Ammon's horn (tissue), 1 donor: ENCODE measurements around the gene ANKRD34A.

Experiments used
- DNase-seq: peaks from one replicate; pipeline ENCODE4 v3.0.0-alpha.2; 2016; ENCODE audit warnings: low spot score

The ANKRD34A gene

GRCh38 chr1:145965119-145965744 is 857 bp upstream of the ANKRD34A start:
- DNase-seq = no peak

DNA sequence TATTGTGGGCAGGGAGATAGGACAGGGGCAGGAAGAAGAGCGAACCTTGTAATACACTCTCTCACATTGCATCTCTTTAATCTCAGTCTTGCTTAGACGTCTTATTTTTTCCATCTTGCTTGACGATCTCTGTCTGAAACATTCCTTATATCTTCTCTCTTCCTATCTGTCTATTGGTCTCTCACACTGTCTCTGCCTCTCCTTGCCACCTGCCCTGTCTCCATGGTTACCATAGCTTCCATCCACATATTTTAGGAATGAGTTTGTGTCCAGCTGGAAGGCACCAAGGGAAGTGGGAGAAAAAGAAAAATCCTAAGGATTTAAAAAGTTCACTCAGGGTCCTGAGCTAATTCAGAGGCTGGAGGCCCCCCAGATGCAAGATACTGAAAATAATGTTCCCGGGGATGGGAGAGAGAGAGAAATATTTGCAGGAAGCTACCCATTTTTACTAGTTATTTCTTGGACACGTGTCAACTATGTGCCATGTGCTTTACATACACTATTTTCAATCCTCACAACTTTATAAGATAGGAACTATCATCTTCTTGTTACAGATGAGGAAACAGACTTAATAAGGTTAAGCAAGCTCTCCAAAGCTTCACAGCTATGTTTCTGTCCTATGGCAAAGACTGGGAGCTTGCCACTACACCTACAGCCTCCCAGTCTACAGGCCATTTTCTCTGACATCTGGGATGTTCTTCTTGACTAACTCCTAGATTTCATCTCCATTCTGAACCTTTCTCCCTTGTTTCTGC is 933 bp downstream of the ANKRD34A start:
- no peak for DNase-seq

GRCh38 chr1:145962157-145963102 is 1.9 kb downstream of the ANKRD34A start:
- peak; percentile 82 for DNase-seq

DNA sequence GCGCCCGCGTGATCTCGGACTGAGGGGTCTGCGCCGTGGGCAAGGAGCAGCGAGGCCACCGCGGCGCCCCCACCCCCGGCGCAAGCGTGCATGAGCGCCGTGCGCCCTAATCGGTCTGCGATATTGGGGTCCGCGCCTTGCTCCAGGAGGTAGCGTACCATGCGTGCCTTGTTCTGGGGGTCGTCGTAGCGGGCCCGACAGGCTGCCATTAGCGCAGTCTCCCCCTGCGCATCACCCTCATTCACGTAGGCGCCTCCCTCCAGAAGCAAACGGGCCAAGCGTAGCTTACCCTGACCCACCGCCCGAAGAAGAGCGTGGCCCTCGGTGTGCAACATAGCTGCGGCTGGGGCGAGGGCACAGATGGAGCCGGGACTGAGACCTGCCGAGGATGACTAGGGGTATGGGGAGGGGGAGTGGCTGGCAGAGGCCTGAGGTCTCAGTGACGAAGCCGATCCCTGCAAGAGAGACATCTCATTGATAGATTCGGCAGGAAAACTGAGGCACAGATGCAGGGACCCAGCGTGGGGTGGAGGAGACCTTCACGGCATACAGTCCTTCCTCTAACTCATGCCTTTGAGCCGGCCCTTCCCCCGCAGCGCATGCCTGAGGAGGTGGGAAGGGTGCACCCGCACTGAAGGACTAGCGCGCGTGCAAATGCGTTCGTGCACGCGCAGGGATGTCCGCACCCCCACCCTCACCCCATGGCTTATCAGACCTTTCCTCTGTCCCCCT is 2.8 kb downstream of the ANKRD34A start:
- peak; percentile 75 for DNase-seq

DNA sequence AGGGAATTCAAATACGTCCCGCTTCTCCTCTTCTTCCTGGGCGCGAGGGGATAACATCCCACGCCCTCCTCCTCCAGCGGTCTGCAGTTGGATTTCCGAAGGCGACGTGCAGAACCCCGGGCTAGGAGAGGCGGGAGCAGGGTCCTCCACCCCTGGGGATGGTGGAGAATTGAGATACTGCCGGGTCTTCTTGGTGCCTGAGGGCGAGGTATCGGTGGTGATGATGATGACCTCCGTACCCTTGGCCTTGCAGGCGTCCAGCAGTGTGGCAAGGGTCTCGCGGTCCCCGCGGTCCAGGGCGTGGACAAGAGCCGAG is 3.3 kb downstream of the ANKRD34A start:
- no peak for DNase-seq

DNA sequence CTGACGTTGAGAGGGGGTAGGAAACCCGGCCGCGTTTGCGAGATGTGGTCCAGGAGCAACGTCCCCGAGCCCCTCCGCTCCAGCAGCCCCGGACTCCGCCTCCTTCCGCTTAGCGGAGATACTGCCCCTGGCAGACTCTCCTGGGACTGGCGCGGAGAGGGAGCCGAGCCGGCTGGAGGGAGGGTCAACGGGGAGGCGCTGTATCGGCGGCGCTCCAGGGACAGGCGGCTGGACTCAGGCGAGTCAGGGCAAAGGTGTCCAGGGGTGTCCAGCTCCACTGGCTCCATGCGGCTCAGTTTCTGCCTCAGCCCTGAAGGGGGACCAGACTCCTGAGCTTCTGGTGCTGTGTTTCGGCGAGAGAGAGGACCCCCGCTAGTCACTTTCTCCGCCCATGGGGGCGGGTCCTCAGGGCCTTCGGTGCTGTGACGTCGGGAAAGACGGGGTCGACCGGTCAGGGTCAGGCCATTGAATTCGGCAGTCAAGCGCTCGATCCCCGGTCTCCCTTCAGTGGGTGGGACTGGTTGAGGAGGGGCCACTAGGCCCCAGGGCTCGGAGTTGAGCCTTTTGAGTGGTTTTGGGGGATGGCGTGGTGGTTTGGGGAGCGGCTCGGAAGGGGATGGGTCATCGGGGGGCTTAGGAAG is 3.8 kb downstream of the ANKRD34A start:
- DNase-seq = peak; percentile 79

- no peak for DNase-seq
Measured at GRCh38 chr1:145959957-145960467, 4.4 kb downstream of the ANKRD34A start.

- DNase-seq = no peak
Measured at GRCh38 chr1:145959333-145959732, 5.0 kb downstream of the ANKRD34A start.

DNA sequence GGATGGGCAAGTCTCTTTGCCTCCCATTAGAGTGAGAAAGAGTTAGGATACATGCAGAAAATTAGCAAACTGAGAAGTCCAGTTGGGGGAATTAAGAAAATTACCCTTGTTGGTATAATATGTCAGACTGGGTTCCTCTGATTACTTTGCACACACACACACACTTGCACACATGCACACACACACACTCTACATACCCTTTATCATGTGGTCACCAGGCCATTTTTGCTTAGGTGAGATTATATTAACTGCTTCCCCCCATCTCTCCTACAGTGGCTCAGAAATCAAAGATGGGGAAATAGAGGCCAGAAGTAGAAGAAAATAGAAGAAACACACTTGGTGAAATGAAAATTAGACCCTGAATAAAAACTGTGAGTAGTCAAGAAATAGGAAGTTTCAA is 5.6 kb downstream of the ANKRD34A start:
- DNase-seq = no peak

- DNase-seq = peak; percentile 99
Measured at GRCh38 chr1:145957443-145958319, 6.7 kb downstream of the ANKRD34A start, which contains the start of gene LIX1L. Gene LIX1L (minus strand): TSS chr1:145958017. CDS start chr1:145957927, 90 bp downstream.

GRCh38 chr1:145956781-145957442 is 7.5 kb downstream of the ANKRD34A start:
- DNase-seq = no peak

GRCh38 chr1:145956361-145956760 is 8.0 kb downstream of the ANKRD34A start:
- no peak for DNase-seq

DNA sequence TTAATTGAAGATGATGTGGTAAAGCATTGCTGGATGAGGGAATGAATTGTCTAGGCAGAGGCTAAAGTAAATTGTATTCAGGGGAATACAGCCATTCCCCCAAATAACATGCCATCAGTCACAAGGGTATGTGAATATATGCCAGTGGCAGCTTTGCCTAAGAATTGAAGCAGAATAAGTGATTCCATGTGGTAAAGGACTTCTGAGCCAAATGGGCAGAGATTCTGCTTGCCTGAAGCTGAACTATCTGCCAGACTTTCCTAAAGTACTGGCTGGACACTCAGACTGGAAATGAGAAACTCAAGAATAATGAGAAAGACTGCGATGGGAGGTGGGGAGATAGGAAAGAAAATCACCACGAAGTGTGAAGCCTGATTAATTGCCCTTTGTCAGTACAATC is 8.9 kb downstream of the ANKRD34A start:
- DNase-seq = no peak

GRCh38 chr1:145953861-145954260 is 10.5 kb downstream of the ANKRD34A start:
- DNase-seq = no peak

DNA sequence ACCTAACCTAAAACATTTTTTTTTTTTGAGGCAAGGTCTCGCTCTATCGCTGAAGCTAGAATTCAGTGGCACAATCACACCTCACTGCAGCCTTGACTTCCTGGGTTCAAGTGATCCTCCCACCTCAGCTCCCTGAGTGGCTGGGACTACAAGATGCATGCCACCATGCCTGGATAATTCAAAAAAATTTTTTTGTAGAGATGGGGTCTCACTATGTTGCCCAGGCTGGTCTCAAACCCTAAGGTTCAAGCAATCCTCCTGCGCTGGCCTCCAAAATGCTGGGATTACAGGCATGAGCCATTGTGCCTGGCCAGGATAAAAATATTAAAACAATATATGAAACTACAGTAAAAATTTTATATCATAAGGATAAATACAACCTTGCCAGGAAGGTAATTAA is 11.5 kb downstream of the ANKRD34A start:
- DNase-seq = no peak

GRCh38 chr1:145951526-145951925 is 12.8 kb downstream of the ANKRD34A start:
- no peak for DNase-seq

- no peak for DNase-seq
Measured at GRCh38 chr1:145949219-145949618, 15.2 kb downstream of the ANKRD34A start.

- DNase-seq = no peak
Measured at GRCh38 chr1:145947551-145947950, 16.8 kb downstream of the ANKRD34A start.

DNA sequence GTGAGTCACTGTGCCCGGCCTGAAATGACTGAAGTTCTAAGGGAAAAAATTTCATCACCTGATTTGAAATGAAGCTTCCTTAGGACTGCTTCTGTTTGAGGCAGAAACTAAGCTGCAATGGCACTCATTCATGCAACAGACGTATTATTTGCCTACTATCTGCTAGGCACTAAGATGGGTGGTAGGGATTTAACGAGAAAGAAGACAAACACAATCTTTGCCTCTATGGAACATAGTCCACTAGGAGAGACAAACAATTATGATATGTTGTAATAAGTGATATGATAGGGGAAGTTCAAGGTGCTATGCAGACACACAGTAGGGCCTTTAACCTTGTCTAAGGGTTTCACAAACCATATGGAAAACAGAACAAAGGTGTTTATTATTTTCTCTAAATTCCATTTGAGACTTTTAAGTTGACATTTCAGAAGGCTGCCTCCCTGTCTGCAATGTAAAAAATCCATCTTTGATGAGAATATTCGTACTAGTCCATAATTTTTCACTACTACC is 17.8 kb downstream of the ANKRD34A start:
- no peak for DNase-seq
